KMS-11 (cell line): ENCODE results near the gene C6orf52.

Source experiments
- H2AFZ ChIP-seq: fragments of 200-600 bp; sonication (generic); 2 replicates; pipeline ENCODE4 v1.6.1; 2016; ENCODE audit warnings: antibody characterized with exemption, mixed run types, low read depth
- H3K27ac ChIP-seq: fragments of 200-600 bp; sonication (generic); 2 replicates; pipeline ENCODE4 v1.6.1; 2016; ENCODE audit warnings: mild to moderate bottlenecking, mixed run types
- H3K27me3 ChIP-seq: fragments of 200-600 bp; sonication (generic); 2 replicates; pipeline ENCODE4 v1.6.1; 2017; ENCODE audit warnings: mild to moderate bottlenecking, low read depth, mixed run types, moderate library complexity; ENCODE audit not compliant: insufficient read depth
- H3K36me3 ChIP-seq: fragments of 200-600 bp; sonication (generic); 2 replicates; pipeline ENCODE4 v1.6.1; 2017; ENCODE audit warnings: mild to moderate bottlenecking, mixed run types; ENCODE audit not compliant: insufficient read depth
- H3K4me1 ChIP-seq: fragments of 200-600 bp; sonication (generic); 2 replicates; pipeline ENCODE4 v1.6.1; 2016; ENCODE audit warnings: mild to moderate bottlenecking, low read depth, mixed run types; ENCODE audit not compliant: poor library complexity, severe bottlenecking
- H3K4me2 ChIP-seq: fragments of 200-600 bp; sonication (generic); 2 replicates; pipeline ENCODE4 v1.7.0; 2016; ENCODE audit warnings: mild to moderate bottlenecking, mixed run types
- H3K4me3 ChIP-seq: fragments of 200-600 bp; sonication (generic); IDR thresholded peaks from 2 replicates; pipeline ENCODE4 v1.6.1; 2017; ENCODE audit warnings: low read depth, low read length, mixed read lengths; ENCODE audit not compliant: insufficient read depth
- H3K79me2 ChIP-seq: fragments of 200-600 bp; sonication (generic); 2 replicates; pipeline ENCODE4 v1.6.1; 2016; ENCODE audit warnings: low read depth, mixed run types; ENCODE audit not compliant: insufficient read depth
- H3K9ac ChIP-seq: fragments of 200-600 bp; sonication (generic); 2 replicates; pipeline ENCODE4 v1.6.1; 2016; ENCODE audit warnings: mild to moderate bottlenecking, mixed run types
- H4K20me1 ChIP-seq: fragments of 200-600 bp; sonication (generic); 2 replicates; pipeline ENCODE4 v1.6.1; 2016; ENCODE audit warnings: mild to moderate bottlenecking, mixed run types; ENCODE audit not compliant: insufficient read depth
- CTCF ChIP-seq: fragments of 200-600 bp; sonication (generic); conservative IDR thresholded peaks from 2 replicates; pipeline ENCODE4 v1.6.1; 2017; ENCODE audit warnings: low read depth, mild to moderate bottlenecking, antibody characterized with exemption, low read length, moderate library complexity, mixed read lengths

The C6orf52 gene

DNA sequence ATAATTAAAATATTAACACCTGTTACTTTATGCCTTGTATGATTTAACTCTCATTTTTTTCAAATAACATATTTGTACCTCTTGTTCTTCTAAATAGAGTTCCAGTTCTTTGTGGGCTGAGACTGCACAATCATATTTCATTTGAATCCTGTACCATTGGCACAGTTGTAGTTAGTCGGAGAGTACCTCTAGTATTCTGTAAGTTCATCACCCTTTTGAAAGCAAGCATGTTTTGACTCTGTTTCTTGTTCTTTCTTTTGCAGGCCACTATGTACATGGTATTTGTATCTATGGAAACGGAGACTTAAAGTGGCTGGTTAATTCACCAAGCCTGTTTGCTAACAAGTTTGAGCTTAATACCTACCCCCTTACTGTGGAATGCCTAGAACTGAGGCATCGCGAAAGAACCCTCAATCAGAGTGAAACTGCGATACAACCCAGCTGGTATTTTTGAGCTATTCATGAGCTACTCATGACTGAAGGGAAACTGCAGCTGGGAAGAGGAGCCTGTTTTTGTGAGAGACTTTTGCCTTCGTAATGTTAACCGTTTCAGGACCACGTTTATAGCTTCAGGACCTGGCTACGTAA is 68.2 kb downstream of the C6orf52 start:
- peak overlapping the region; percentile 17; the same call in 1 of the 2 replicates for H3K9ac ChIP-seq
- H3K27ac ChIP-seq: peak overlapping the region; percentile 54
- H4K20me1 ChIP-seq: no peaks in the 10 kb centered on the region
- H3K4me3 ChIP-seq: no peak overlapping the region
- peaks cover 28% of the 10 kb centered on the region for H3K4me1 ChIP-seq
- H2AFZ ChIP-seq: peak overlapping the region; percentile 57
- H3K27me3 ChIP-seq: no peaks in the 10 kb centered on the region
- H3K4me2 ChIP-seq: peak overlapping the region; percentile 88
- H3K36me3 ChIP-seq: no peaks in the 10 kb centered on the region
- H3K79me2 ChIP-seq: no peaks in the 10 kb centered on the region
- TF ChIP-seq CTCF: no peak

DNA sequence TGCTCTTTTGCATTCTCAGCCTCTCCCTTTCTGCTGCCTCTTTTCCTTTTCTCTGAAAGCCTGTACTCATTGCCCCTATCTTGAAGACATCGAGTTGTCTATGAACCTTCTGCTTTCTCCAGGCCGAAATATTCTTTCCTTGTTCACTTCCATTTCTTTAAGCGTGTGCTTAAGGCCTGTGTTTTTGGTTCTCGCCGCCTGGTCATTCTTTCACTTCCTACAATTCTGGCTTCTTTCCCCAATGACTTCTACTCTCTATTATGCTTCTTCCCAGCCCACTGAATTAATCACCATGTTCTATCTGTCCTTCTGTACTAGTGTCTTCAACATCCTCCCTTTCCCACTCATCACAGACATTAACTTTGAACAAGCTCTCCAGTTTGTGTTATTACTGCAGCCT is 69.6 kb downstream of the C6orf52 start:
- Histone ChIP-seq H3K36me3 (no peaks in the 10 kb centered on the region), H3K4me3 (no peak overlapping the region), H3K4me1 (peaks cover 28% of the 10 kb centered on the region), H2AFZ (no peak overlapping the region), H3K27ac (no peak overlapping the region), H3K79me2 (no peaks in the 10 kb centered on the region), H3K9ac (no peak overlapping the region), H4K20me1 (no peaks in the 10 kb centered on the region), H3K4me2 (no peak overlapping the region), H3K27me3 (no peaks in the 10 kb centered on the region)
- no peak for TF ChIP-seq CTCF

DNA sequence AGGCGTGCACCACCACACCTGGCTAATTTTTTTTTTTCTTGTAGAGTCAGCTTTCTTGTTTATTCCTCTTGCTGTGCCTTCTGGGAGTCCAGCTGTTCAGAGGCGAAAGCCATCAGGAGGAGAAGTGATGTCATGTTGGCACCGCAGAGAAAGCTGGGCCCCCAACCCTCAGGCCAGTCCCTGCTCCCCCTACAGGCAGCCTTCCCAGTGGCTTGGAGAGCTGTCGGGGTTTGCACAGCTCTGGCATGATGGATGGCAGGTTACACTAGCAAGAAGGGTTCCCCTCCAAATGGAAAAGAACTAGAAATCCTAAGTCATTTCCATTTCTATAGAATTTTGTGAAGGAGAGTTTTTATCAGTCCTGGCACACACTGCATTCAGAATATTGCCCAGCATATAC is 72.6 kb downstream of the C6orf52 start:
- H3K27ac ChIP-seq: no peak overlapping the region
- H3K4me2 ChIP-seq: no peak overlapping the region
- no peaks in the 10 kb centered on the region for H4K20me1 ChIP-seq
- H2AFZ ChIP-seq: no peak overlapping the region
- no peak for TF ChIP-seq CTCF
- H3K9ac ChIP-seq: no peak overlapping the region
- H3K36me3 ChIP-seq: no peaks in the 10 kb centered on the region
- H3K27me3 ChIP-seq: no peaks in the 10 kb centered on the region
- no peaks in the 10 kb centered on the region for H3K79me2 ChIP-seq
- H3K4me1 ChIP-seq: peaks cover 19% of the 10 kb centered on the region
- no peak overlapping the region for H3K4me3 ChIP-seq
